IPS-18c (cell line): ENCODE results near the gene ABTB2.

Source experiments
- H3K4me3 ChIP-seq: 2 replicates; pipeline ENCODE4 v1.7.0; 2013; ENCODE audit warnings: low read depth, mild to moderate bottlenecking, low read length, moderate library complexity; ENCODE audit not compliant: insufficient read depth
- H3K9me3 ChIP-seq: one replicate; pipeline ENCODE4 v1.6.1; 2013; ENCODE audit warnings: mild to moderate bottlenecking, low read length, moderate library complexity; ENCODE audit not compliant: control insufficient read depth, insufficient read depth

The ABTB2 gene

GRCh38 chr11:34266090-34266912 lies 91.5 kb downstream of the ABTB2 start:
- peaks cover 2% of the 10 kb centered on the region for H3K9me3 ChIP-seq
- no peak overlapping the region for H3K4me3 ChIP-seq

DNA sequence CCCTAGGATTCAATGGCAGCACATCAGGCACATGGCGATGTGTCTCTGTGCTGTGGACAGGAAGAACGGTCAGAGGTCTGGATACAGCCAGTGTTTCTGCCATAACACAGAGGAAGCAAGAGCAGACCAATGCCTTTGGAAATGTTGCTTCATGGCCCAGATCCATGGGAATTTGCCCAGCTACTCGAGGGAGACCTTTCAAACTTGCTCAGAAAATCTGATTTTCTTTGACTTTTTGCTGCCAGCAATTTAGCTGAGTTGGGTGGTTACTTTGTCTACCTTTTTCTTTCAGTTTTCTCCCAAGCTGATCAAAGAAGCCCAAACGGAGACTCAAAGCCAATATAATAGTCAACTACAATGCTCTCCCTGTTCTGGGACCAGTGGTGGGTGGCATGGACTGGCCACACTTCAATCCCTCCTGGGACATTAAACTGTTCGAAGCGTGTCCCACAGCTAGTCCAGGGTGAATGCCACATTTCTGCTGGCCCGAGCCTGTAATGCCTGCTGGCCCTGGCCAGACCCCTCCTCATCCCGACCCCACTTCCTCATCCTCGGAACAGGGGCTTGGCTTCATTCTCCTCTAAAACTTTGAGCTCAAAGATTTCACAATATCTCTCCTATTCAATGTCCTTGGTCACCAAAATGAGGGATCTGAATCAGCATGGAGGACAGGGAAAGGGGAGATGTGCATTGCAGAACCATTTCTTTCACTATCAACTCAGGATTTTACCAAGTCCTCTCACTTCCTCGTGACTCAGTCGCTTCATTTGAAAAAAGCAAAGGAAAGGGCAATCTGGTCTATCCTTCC lies 93.3 kb downstream of the ABTB2 start:
- Histone ChIP-seq H3K9me3 (peaks cover 2% of the 10 kb centered on the region), H3K4me3 (no peak overlapping the region)

DNA sequence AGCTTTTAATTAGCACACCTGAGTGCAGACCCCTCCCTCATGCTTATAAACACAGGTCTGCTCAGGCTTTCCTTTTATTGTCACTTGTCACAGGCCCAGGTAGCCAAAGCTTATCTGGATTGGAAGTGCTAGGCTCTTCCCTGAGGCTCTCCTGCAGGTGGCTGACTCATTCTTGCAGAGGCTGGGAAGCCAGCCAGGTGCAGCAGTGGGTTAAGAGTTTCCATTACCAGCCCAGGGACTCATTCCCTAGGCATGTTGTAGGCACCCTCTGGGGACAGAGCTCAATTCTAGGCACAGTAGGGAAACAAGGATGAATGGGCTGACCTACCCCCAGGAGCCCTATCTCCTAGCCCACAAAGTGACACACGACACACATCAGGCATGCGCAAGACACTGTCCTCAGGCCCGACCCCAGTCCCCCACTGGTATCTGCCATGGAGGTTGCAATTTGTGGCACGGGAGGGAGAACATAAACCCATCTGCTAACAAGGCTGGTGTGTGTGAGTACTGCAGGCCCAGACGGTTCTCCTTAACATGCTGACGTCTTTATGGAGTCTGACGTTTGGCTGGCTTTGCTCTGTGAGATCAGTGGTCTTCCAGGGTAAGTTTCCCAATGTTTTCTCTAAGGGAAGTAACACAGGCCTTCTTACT lies 94.2 kb downstream of the ABTB2 start:
- H3K9me3 ChIP-seq: peaks cover 2% of the 10 kb centered on the region
- no peak overlapping the region for H3K4me3 ChIP-seq

DNA sequence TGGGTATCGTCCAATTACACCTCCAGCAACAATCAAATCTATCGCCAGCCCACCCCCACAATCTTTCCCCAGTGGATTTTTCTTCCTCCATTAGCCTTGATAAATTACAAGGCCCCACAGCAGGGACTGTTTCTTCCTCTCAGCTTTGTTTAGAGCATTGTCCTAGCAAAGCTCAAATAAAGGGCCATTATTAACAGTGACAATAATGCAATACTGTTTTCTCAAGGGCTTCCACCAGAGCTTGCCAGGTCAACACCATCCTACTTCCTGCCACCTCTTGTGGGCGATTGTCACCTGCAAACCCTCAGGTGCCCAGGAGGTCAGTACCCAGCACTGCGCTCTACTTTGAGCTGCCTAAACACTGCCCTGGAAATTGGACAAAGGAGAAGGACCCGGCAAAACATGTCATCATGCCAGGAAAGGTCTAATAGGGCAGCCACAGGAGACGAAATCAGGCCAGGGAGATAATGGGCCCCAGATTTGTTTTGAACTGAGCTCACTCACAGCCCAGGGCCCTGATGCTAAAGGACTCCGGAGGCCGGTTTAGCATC lies 95.2 kb downstream of the ABTB2 start:
- Histone ChIP-seq H3K9me3 (peaks cover 2% of the 10 kb centered on the region), H3K4me3 (no peak overlapping the region)

GRCh38 chr11:34261820-34262219 lies 96.0 kb downstream of the ABTB2 start:
- no peaks in the 10 kb centered on the region for H3K9me3 ChIP-seq
- H3K4me3 ChIP-seq: no peak overlapping the region

DNA sequence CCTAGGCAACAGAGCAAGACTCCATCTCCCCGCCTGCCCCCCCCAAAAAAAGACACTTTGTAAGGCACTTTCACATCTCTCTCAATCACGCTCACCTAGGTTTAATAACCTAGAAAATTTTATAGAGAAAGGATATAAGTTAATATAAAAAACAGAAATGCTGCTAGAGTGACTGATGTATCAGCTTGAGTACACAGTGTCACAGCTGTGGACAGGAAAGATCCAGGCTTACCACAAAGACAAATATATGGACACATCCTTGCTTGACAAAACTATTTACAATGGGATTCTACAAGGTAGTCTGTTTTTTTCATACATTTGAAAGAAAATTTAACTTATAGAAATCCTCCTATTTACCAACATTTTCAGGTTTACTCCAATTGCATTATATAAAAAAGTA lies 96.7 kb downstream of the ABTB2 start:
- Histone ChIP-seq H3K4me3 (no peak overlapping the region), H3K9me3 (no peaks in the 10 kb centered on the region)

DNA sequence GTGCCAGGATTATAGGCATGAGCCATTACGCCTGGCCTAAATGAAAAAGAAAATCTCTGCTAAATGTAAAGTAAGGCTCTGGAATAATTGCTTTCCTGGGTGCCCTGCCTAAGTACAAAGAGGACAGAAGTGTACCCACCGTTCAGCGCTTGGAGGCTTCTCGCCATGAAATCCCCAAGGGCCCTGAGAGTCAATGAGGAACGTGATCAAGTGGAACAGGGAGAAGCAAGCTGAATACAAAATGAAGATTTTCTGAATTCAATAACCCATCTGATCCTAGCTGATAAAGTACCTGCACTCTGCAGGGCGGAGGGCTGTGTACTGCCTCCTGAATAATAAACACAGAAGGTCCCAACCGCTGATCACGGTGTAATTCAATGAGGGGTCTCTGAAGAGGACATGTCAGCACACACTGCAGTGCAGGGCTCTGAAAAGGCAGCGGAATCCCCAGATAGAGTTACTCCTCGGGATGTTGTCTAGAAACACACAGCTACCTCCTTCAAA lies 97.7 kb downstream of the ABTB2 start:
- H3K9me3 ChIP-seq: no peaks in the 10 kb centered on the region

GRCh38 chr11:34259087-34259486 lies 98.7 kb downstream of the ABTB2 start:
- H3K9me3 ChIP-seq: no peaks in the 10 kb centered on the region
- H3K4me3 ChIP-seq: no peak overlapping the region

More for the DNA sequence above, 97.7 kb downstream of the ABTB2 start:
- H3K4me3 ChIP-seq: no peak overlapping the region

GRCh38 chr11:34256626-34257025 lies 101.2 kb downstream of the ABTB2 start:
- Histone ChIP-seq H3K9me3 (no peaks in the 10 kb centered on the region), H3K4me3 (no peak overlapping the region)

DNA sequence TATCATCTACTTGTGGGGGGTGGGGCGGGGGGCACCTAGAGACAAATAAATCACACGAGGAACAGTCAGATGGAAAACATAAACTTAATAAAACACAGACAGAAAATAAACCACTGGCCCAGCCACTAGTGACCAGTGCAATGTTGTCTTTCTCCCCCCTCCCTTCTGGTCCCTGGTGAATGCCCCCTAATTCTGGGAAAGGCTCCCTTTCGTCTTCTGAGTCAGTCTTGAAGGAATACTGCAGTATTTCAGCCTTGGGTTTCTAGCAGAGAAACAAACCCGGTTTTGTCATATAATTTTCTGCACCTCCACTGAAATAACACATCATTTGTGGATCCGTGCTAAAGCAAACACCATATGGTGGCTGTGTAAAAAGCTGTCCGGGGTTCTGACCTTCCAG lies 101.7 kb downstream of the ABTB2 start:
- H3K9me3 ChIP-seq: no peaks in the 10 kb centered on the region
- H3K4me3 ChIP-seq: no peak overlapping the region

DNA sequence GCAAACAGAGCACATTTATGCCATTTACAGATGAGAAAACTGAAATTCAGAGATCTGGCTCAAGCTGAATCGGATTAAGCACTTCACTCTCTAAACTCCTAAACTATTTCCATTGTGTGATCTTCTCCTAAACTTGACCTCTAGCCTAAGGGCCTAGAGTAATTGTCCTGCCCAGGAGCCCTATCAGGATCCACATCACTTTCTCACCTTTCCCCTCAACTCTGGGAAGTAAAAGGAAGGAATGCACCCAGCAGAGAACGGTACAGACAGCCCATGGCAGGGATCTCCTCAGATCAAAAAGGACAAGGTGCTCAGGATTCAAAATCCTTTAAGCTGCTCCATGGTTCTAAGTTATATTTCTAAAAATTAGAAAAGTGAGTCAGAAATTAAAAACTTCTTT lies 102.7 kb downstream of the ABTB2 start:
- no peaks in the 10 kb centered on the region for H3K9me3 ChIP-seq
- H3K4me3 ChIP-seq: no peak overlapping the region

- Histone ChIP-seq H3K4me3 (no peak overlapping the region), H3K9me3 (no peaks in the 10 kb centered on the region)
Measured at GRCh38 chr11:34254011-34254410, 103.8 kb downstream of the ABTB2 start.

DNA sequence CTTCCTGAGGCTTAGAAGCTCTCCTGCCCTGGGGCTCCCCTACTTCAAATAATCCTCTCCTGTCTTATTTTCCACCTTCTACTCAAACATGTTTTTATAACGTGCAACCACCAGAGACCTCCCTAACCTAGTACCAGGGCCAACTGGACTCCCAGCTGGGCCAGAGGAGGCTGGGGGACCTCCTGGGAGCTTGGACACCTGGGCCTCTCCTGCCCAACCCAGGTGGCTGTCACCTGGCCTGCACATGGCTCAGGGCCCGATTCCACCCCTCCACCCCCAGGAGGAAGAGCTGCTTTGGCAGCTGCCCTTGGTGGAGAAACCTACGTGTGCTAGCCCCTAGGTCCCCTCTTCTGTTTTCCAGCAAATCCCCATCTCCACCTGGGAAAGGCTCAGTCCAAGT lies 105.2 kb downstream of the ABTB2 start:
- H3K4me3 ChIP-seq: no peak overlapping the region
- no peaks in the 10 kb centered on the region for H3K9me3 ChIP-seq

GRCh38 chr11:34252015-34252414 lies 105.8 kb downstream of the ABTB2 start:
- Histone ChIP-seq H3K9me3 (no peaks in the 10 kb centered on the region), H3K4me3 (no peak overlapping the region)

- no peaks in the 10 kb centered on the region for H3K9me3 ChIP-seq
- no peak overlapping the region for H3K4me3 ChIP-seq
Measured at GRCh38 chr11:34251589-34251980, 106.2 kb downstream of the ABTB2 start.

DNA sequence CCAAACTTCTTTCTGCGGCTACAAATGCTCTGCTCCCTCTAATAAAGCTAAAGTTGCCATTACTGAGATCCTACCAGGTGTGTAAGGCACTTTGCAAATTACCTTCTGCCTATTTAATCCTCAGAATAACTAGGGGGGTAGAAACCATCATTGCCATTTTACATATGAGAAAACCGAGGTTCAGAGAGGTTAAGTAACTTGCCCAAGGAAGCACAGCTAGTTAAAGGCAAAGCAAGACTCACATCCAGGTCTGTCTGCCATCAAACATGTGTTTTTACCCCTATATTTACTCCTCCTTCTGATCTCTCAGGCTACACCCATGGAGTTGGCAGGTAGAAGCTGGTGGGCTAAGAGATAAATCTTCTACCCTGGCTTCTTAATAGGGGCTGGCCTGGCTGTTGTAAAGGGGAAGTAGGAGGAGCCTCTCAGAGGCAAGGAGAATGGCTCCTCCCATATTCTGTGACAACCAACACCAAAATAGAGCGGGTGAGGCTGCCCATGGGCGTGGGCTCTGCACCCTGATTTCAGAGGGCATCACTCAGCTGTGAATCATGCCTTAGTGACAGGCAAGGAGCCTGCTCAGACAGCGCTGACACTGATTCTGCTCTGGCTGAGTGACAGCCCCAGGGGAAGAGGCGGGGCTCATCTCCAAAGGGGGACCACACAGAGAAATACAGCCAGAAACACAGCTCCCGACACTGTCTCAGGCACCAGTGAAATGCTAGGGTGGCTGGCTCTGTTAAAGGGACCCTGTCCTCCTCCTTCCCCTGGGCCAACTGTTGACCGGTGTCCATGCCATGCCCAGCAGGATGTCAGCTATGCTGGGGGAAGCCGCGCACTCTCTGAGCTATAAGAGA lies 106.8 kb downstream of the ABTB2 start:
- no peak overlapping the region for H3K4me3 ChIP-seq
- H3K9me3 ChIP-seq: no peaks in the 10 kb centered on the region

DNA sequence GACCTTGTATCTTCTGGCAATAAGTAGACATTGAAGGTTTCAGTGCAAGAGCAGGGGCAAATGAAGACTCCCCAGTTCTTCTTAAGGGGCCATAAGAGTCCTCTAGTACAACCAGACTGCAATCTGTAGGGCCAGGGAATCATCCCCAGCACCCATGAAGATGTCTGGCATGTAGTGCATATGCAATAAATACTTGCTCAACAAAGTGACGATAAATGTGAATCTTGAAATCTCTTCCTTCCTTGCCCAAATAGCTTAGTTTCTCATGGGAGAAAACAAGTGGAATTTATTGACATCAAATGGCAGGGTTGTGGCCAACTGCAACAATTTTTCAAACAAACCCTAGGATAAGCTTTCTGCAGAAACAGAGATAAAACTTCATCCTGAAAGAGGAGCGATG lies 107.6 kb downstream of the ABTB2 start:
- H3K4me3 ChIP-seq: no peak overlapping the region
- no peaks in the 10 kb centered on the region for H3K9me3 ChIP-seq
